Measurements from ENCODE around the gene VMP1.

- TF ChIP-seq CTCF (IDR thresholded peaks at IDR 0.05) (no peak), POLR2A (IDR thresholded peaks at IDR 0.05) (no peak)
Observed at GRCh38 chr17:59714255-59714654, 6.8 kb downstream of the VMP1 start.

Data from suprapubic skin (tissue), 3 donors.